GM21723 (cell line): ENCODE results near the gene C17orf113.
"Not testable (repeated sequence)": the region's sequence is repeated elsewhere in the genome, so short reads cannot be mapped to it uniquely, and the experiment has no call there.

Source experiments
- ATAC-seq: cut with Tn5 transposase; IDR thresholded peaks from one replicate; pipeline ENCODE4 v1.9.1; 2021; ENCODE audit warnings: mild to moderate bottlenecking, moderate library complexity; ENCODE audit not compliant: unreplicated experiment

The C17orf113 gene

DNA sequence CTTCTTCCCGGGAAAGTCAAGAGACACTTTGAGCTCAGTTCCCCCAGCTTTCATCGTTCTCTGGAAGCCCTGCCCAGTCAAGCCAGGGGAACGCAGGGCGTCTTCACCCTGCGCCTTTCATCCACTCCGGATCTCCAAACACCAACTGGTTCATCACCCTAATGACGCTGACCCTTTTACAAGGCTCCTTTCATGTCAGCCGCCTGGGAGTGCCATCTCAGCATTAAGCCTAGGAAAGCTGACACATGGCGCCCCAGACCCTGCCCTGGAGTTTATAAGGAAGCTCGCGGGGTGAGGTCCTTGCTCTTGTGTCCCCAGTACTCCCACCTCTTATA, 32.6 kb downstream of the C17orf113 start:
- ATAC-seq = no peak

DNA sequence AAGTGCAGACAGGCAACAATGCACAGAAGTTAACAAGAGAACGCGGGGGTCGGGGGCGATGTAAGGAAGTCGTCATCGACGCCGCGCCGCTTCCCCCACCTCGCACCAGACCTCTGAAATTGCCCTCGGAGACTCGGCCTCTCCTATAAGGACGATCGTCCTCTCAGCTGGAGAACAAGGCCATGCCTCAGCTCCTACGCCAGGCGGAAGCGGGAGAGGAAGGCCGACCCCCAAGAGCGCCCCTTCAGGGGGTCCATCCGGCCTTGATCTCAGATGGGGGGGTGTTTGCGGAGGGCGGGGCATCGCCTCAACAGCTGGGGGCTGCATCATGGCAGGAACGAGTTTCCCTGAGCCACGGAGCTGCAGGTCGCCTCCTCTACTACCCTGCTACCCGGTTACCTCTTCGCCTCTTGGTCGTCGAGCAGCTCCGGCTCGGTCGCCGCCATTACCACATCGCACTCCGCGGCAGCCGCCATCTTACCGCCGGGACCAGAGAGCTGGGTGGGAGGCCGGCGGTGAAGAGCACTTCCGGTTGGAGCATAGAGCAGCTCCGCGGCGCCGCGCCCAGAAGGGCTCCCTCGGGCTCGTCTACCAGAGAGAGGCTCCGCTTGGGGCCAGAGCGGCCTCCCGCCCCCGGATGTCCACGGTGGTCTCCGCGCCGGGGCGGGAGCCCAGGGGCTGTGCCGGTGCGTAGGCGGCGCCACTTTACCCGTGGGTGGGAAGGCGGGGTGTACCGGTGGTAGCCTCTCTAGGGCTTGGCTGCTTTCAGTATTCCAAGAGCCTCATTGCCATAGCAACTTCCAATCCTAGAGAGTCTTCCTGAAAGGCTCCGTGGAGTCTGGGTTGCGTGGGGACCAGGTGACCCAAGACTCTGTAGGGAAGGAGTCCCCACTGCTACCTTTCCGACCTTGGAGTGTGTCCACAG, 33.2 kb downstream of the C17orf113 start, which contains the start of gene DNAJC7:
Gene DNAJC7 (minus strand): TSS at position 499 of the 925 bp plus-strand sequence. CDS start 23 bp downstream, at position 476.
- peak; percentile 76 for ATAC-seq

DNA sequence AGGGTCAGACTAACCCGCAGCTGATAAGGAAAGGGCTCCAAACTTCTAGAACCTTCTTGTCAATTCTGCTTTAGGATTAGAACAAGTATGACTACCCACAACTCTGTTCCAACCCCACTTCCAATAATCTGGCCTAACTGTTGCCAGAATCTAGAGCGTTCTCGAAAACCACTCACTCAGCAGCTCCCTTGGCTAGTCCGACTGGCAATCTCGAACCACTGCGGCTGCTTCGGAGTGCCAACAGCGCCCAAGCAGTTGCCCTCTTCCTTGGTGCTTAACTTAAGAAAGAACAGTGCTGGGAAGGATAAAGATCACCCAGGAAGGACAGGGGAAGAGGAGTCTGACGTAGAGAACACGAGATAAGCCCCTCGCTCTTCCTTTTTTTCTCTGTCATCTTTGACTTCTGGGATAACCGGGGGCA, 34.0 kb downstream of the C17orf113 start:
- no peak for ATAC-seq

DNA sequence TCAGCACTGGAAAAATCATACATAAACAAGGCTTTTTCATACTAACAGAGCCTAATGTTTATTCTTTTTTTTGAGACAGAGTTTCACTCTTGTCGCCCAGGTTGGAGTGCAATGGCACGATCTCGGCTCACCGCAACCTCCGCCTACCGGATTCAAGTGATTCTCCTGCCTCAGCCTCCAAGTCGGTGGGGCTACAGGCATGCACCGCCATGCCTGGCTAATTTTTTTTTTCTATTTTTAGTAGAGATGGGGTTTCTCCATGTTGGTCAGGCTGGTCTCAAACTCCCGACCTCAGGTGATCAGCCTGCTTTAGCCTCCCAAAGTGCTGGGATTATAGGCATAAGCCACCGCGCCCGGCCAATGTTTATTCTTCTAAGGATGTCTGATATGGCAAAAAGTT, 36.7 kb downstream of the C17orf113 start:
- not testable (repeated sequence) for ATAC-seq

DNA sequence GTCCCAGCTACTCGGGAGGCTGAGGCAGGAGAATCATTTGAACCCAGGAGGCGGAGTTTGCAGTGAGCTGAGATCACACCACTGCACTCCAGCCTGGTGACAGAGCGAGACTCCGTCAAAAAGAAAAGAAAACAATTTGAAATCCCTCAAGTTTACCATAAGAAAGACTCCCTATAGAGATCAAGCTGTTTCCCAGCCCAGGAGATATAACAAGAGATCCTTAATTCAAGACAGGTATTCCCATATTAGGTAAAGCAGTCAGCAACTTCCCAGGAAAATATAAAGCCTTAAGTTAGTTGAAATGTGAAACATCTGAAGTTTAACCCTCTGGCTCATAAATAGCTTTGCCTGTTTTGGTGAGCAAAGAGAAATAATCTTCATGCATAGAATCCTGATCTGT, 38.0 kb downstream of the C17orf113 start:
- not testable (repeated sequence) for ATAC-seq

DNA sequence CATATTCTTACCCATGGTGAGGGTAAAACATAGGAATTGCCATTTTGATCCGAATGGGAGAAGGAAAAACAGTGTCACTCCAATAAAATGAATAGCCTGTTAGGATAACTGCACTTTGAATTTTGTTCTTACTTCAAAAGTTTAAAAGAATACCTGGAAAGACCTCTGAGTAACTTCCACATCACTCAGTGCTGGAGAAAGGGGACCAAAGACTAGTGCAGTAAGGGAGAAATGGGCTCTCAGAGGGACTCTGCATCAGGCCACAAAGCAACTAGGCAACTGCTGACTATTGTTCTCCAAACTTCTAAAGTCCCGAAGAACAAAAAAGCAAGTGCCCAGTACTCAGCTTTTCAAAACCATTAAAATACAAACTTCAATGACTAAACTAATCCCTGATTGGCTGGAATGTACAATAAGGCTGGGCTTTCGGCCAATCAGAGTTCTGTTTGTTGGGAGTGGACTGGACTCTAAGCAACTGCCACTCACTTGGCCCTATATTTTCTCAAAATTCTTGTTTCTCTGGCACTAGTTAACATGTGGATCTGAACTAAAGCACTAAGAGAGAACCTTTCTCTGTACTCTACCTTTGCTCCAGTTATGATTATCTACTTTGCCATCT, 39.4 kb downstream of the C17orf113 start:
- ATAC-seq = no peak

DNA sequence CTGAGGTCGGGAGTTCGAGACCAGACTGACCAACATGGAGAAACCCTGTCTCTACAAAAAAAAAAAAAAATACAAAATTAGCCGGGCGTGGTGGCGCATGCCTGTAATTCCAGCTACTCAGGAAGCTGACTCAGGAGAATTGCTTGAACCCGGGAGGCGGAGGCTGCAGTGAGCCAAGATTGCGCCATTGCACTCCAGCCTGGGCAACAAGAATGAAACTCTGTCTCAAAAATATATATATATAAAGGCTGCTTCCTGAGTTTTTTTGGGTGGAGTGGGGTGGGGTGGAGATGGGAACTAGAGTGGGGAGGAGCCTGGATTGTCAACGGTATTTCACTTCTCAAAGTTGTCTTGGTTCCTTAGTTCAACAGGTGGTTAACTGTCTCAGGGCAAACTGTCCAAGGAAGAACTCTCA, 40.1 kb downstream of the C17orf113 start:
- not testable (repeated sequence) for ATAC-seq

DNA sequence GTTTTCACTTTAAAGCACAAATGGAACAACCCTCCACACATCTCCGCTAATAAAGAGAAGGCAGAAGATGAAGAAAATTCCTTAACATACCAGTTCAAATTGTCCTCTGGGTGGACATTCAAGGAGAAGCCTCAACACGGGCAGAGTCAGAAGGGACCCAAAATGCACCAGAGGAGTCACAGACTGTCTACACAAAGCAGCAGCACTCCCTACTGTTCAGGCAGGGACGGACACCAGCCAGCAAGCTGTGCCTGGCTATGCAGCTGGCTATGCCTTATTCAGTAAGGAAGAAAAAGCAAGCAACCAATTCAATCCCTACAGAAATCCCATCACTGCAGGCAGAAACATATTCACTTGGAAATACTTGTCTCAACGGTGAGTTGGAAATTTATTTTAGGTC, 41.2 kb downstream of the C17orf113 start:
- ATAC-seq = no peak

DNA sequence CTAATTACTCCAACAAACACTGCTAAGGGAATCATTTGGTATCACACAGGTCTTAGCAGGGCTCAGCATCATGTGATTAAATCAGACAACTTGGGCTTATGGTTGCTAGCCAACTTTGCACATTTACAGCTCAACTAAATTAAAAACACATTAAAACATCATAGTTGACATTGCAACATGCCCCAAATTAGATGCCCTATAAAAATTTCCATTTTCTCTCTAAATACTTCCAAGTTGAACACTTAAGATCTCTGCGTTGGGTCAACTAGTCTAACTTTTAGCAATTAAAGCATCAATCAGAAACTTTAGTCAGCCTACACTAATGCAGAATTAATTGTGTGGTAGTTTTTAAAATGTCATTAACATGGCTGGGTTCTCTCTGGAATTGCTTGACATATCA, 45.2 kb downstream of the C17orf113 start:
- no peak for ATAC-seq

DNA sequence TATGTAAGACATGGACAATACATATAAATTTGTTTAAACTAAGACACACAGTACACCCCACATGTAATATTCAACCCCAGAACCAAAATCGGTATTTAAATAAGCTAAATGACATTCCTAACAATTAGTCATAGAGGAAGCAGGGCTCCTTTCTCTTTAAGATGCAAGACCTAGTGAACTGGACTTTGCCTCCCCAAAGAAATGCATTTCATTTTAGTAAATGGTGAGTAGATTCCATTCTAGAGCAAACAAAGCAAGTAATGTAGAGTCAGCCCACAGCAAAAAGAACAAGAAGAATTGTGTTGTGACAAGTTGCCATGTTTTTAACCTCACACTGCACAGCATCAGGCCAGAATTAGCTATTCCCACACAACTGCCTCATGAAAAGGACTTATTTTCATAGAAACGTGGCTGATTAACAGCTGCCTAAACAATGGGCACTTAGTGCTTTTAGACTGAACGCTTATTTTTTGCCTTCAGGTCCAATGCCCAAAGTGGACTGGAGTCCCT, 47.6 kb downstream of the C17orf113 start:
- no peak for ATAC-seq

DNA sequence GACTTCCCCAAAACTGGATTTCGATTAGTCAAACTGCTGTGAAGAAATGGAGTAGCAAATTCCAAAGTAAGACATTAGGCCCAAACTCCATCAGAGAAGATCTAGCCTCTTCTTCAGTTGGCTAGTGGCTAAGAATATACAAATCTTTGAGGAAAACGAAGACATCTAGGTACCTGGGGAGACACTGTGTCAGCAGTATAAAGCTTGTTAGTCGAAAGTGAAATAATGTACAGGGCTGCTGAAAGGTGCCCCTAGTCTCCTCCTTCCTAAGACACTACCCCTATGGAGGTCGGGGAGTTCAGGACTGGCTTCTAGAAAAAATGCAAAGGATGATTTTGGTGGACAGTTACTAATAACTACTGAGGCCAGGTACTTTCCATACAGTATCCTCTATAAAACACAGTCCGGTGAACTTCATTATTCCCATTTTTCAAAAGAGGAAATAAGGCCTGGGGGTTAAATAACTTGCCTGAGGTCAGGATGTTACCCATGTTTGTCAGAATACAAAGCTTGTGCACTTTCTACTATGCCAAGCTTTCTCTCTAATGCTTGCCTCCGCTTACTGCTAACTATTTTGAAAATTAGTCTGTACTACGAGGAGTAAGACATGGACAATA, 48.1 kb downstream of the C17orf113 start:
- no peak for ATAC-seq

DNA sequence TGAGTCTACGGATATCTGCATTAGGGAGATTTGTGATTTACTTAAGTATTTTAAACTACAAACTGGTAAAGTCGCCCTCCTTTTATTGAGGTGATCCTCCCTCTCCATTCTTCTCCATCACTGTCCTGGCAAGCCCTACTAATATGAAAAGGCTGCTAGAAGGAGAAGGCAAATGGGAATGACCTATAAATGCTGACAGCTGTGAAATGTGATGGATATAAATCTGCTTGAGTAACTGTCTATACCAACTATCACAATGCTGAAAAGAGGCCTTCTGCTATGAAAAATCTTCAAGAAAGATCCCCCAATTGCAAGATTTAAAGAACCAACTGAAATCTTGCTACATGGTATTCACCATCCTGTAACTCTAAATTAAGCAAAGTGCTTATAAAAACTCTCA, 48.7 kb downstream of the C17orf113 start:
- no peak for ATAC-seq

DNA sequence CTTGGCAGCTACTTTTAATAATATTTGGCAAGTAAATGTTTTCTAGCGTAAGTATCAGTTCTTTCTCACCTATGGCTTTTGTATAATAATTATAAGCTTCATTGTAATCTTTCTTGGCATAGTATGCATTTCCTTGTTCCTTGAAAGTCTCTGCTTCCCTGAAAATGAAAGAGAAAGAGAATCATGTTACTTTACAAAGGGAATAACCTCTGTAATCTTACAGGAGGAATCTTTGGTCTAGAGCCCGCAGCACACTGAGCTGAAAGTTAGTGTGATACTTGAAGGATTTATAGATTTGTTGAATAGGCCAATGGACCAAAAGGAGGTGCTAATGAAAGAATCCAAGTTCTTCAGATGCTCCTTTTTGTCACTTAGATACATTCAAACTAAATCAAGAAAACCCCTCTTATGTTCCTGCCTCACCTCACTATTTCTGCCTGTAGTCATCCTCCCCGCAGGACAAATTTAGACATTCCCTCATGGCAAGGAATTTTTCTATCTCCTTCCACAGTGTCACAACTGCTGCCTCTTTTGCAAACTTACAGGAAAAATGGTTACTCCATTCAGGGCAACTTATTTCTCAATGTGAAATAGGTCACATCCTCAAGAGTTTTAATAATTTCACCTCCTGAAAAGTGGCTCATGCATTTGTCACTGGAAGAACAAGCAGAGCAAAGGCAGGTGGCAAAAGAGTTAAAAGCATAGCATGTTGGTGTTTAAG, 49.8 kb downstream of the C17orf113 start:
- no peak for ATAC-seq

DNA sequence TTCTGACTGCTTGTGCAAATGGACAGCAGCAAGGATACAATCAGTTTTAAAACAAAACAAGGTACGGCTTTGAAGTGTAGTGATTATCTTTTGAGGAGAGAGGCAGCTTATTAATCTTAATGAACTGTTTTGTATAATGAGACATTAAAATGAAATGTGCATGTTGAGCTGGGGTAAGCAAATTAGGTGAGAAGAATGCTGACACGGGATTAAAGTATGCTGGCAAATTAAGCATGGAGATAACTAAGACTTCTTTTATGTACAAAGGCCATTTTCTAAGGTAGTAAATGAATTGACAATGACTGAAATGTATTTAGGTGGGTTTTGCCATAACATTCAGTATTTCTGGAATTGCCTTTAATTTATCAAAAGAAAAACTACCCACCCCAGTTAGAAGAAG, 51.9 kb downstream of the C17orf113 start:
- ATAC-seq = no peak

DNA sequence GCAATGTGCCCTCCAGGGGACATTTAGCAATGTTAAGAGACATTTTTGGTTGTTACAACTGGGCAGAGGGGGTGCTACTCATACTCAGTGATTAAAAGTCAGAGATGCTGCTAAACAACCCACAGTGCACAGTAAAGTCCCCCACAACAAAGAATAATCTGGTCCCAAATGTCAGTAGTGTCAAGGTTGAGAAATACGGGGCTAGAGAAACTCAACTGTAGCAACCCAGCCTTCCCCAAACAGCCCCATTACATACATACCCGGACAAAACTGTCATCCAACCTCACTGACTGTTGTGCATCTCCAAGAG, 53.6 kb downstream of the C17orf113 start:
- no peak for ATAC-seq

DNA sequence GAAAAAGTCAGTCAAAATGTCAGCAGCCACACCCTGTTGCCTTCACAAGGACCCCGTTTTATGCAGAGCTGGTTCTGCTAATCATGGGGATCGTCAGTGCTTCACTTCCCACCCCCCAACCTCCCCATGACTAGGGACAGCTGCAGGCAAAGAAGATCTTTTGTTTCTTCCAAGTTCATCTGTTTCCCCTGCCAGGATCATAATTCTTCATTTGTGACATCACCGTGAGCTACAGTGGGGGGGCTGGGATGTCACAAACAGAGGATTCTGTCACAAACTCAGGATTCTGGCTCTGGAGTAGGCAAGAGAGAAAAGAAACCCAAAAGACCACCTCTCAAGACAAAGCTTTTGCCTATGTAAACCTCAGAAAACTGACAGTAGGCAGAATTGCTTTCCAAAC, 57.8 kb downstream of the C17orf113 start:
- ATAC-seq = no peak

DNA sequence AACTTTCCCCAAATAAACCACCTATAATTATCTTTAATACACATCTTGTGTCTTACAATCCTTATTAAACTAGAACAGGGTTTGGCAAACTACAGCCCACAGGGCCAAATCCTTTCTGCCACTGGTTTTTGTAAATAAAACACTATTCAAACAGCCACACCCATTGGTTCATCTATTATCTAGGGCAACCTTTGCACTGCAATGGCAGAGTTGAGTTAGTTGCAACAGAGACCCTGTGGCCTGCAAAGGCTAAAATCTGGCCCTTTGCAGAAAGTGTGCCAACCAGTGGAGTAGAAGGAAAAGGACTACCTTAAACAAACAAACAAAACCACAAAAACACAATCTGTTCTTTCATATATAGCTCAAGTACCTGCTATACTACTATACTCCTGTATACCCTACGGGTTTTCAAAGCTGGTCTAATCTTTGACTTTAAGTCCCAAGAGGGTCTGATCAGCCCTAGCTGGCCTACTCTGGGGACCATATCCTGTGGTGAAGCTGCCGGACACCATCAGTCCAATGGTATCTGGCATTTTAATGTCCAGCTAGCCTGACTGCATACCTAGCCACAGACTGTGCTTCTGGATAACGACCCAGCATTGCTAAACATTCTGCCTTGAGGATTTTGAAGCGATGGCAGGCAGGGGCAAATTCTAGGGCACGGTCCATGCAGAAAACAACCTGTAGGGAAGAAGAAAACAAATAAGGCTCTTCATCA, 60.5 kb downstream of the C17orf113 start:
- no peak for ATAC-seq

DNA sequence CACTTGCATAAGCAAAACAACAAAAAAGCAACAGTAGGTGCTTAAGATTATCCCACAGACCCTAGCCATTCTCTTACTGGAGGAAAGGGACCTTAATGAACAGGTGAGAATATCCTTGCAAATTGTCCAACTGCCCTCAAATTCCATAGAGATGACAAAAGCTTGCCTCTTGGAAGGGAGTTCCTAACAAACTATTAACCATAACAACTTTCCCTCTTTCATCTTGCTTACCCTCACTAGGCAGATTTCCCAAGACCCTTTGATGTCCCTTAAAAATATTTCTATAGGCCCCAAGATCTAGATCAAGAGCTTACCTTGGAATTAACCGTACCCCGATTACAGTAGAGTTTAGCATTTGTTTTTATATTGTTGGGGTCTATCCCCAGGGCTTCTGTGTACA, 62.0 kb downstream of the C17orf113 start:
- ATAC-seq = no peak
